ENCODE measurements around the gene TACC2.

The TACC2 gene

GRCh38 chr10:122239578-122240257 lies 250.8 kb downstream of the TACC2 start:
- Histone ChIP-seq H3K9ac (ENCODE audit: low read length) (no peak overlapping the region), H2AFZ (ENCODE audit: low read depth, low read length, severe bottlenecking) (no peak overlapping the region), H3K27ac (ENCODE audit: low read depth, low read length) (no peak overlapping the region), H3K79me2 (ENCODE audit: insufficient read depth, low read length) (no peaks in the 10 kb centered on the region), H4K20me1 (ENCODE audit: low read depth, low read length) (no peaks in the 10 kb centered on the region), H3K27me3 (ENCODE audit: low read length) (no peaks in the 10 kb centered on the region), H3K9me2 (replicated peaks; ENCODE audit: insufficient read depth, low read length) (no peaks in the 10 kb centered on the region), H3K4me2 (ENCODE audit: low read depth, low read length, poor library complexity, severe bottlenecking) (no peak overlapping the region), H3F3A (ENCODE audit: insufficient read depth) (no peaks in the 10 kb centered on the region), H3K4me3 (ENCODE audit: insufficient read depth, low read length, poor library complexity, severe bottlenecking) (no peak overlapping the region), H3K9me3 (ENCODE audit: insufficient read depth, low read length) (no peaks in the 10 kb centered on the region), H3K36me3 (ENCODE audit: low read length) (no peaks in the 10 kb centered on the region)
- TF ChIP-seq, protein P1, sequence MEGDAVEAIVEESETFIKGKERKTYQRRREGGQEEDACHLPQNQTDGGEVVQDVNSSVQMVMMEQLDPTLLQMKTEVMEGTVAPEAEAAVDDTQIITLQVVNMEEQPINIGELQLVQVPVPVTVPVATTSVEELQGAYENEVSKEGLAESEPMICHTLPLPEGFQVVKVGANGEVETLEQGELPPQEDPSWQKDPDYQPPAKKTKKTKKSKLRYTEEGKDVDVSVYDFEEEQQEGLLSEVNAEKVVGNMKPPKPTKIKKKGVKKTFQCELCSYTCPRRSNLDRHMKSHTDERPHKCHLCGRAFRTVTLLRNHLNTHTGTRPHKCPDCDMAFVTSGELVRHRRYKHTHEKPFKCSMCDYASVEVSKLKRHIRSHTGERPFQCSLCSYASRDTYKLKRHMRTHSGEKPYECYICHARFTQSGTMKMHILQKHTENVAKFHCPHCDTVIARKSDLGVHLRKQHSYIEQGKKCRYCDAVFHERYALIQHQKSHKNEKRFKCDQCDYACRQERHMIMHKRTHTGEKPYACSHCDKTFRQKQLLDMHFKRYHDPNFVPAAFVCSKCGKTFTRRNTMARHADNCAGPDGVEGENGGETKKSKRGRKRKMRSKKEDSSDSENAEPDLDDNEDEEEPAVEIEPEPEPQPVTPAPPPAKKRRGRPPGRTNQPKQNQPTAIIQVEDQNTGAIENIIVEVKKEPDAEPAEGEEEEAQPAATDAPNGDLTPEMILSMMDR (IDR thresholded peaks at IDR 0.05; ENCODE audit: insufficient read depth, low read length, poor library complexity, severe bottlenecking) = no peak
- TF ChIP-seq EZH2phosphoT487 (conservative IDR thresholded peaks at IDR 0.05; ENCODE audit: low read length) = no peak

GRCh38 chr10:122240401-122240800 lies 251.4 kb downstream of the TACC2 start:
- Histone ChIP-seq H3F3A (ENCODE audit: insufficient read depth) (no peaks in the 10 kb centered on the region), H3K27ac (ENCODE audit: low read depth, low read length) (no peak overlapping the region), H2AFZ (ENCODE audit: low read depth, low read length, severe bottlenecking) (no peak overlapping the region), H3K4me2 (ENCODE audit: low read depth, low read length, poor library complexity, severe bottlenecking) (no peak overlapping the region), H3K27me3 (ENCODE audit: low read length) (no peaks in the 10 kb centered on the region), H3K9me3 (ENCODE audit: insufficient read depth, low read length) (no peaks in the 10 kb centered on the region), H3K9me2 (replicated peaks; ENCODE audit: insufficient read depth, low read length) (no peaks in the 10 kb centered on the region), H3K4me3 (ENCODE audit: insufficient read depth, low read length, poor library complexity, severe bottlenecking) (no peak overlapping the region), H3K9ac (ENCODE audit: low read length) (no peak overlapping the region), H3K79me2 (ENCODE audit: insufficient read depth, low read length) (no peaks in the 10 kb centered on the region), H4K20me1 (ENCODE audit: low read depth, low read length) (no peaks in the 10 kb centered on the region), H3K36me3 (ENCODE audit: low read length) (no peaks in the 10 kb centered on the region)
- TF ChIP-seq EZH2phosphoT487 (conservative IDR thresholded peaks at IDR 0.05; ENCODE audit: low read length) = no peak
- TF ChIP-seq, protein P1 (IDR thresholded peaks at IDR 0.05; ENCODE audit: insufficient read depth, low read length, poor library complexity, severe bottlenecking) = no peak

- Histone ChIP-seq H3F3A (ENCODE audit: insufficient read depth) (no peaks in the 10 kb centered on the region), H3K27ac (ENCODE audit: low read depth, low read length) (no peak overlapping the region), H3K9ac (ENCODE audit: low read length) (no peak overlapping the region), H3K4me3 (ENCODE audit: insufficient read depth, low read length, poor library complexity, severe bottlenecking) (no peak overlapping the region), H3K4me2 (ENCODE audit: low read depth, low read length, poor library complexity, severe bottlenecking) (no peak overlapping the region), H3K36me3 (ENCODE audit: low read length) (no peaks in the 10 kb centered on the region), H3K9me2 (replicated peaks; ENCODE audit: insufficient read depth, low read length) (no peaks in the 10 kb centered on the region), H3K27me3 (ENCODE audit: low read length) (no peaks in the 10 kb centered on the region), H3K9me3 (ENCODE audit: insufficient read depth, low read length) (no peaks in the 10 kb centered on the region), H2AFZ (ENCODE audit: low read depth, low read length, severe bottlenecking) (no peak overlapping the region), H3K79me2 (ENCODE audit: insufficient read depth, low read length) (no peaks in the 10 kb centered on the region), H4K20me1 (ENCODE audit: low read depth, low read length) (no peaks in the 10 kb centered on the region)
- TF ChIP-seq EZH2phosphoT487 (conservative IDR thresholded peaks at IDR 0.05; ENCODE audit: low read length) = no peak
- TF ChIP-seq, protein P1 (IDR thresholded peaks at IDR 0.05; ENCODE audit: insufficient read depth, low read length, poor library complexity, severe bottlenecking) = no peak
Observed at GRCh38 chr10:122241836-122242235, 252.9 kb downstream of the TACC2 start.
